K562 (cell line): ENCODE data around the gene PARD3B. TPM values are rescaled to one million over a fixed set of nuclear protein-coding genes. Genes with fewer than 3 reads are reported as not detected.

Experiments
- ATAC-seq: fragments of 200-7000 bp; cut with Tn5 transposase; 3 replicates; pipeline ENCODE4 v1.9.1; 2020; ENCODE audit warnings: moderate library complexity
- BruUV-seq: library from RNA; stranded (reverse); fragments of 400-500 nt; replicated peaks from 2 replicates; lab custom pipeline; 2021; lab: Mats Ljungman, UMichigan
- CTCF ChIA-PET: fragments of 300-600 bp; formaldehyde crosslinking; extraction: SDS; loops from one replicate; lab custom pipeline; 2021; ENCODE audit warnings: low intra/inter-chr PET ratio; lab: Yijun Ruan, JAX
- POLR2A ChIA-PET: fragments of 300-600, 350-650 bp; sonication (Branson Sonifier 250); formaldehyde crosslinking; extraction: SDS; loops from one replicate; lab custom pipeline; 2021; ENCODE audit warnings: antibody characterized with exemption, inconsistent platforms; lab: Yijun Ruan, JAX
- DNase-seq, 4 experiments: peaks; one replicate each; pipeline versions ENCODE4 v3.0.0 to v3.0.0-alpha.2; 2011 to 2018; ENCODE audit warnings: low spot score in 3 of 4, mixed read lengths in 3 of 4; ENCODE audit errors: extremely low read depth in 1 of 4
- FAIRE-seq: peaks from 2 replicates; lab custom pipeline; 2011; peaks lifted over from hg19 to GRCh38; lab: Jason Lieb, UNC
- H2AFZ ChIP-seq: 2 replicates; pipeline ENCODE4 v1.6.0; 2011; ENCODE audit warnings: low read depth, low read length, control low read depth, inconsistent platforms
- H3K27ac ChIP-seq: fragments of 200-600 bp; 3 replicates; pipeline ENCODE4 v1.8.0; 2011; ENCODE audit warnings: low read depth, mild to moderate bottlenecking, control low read depth, inconsistent platforms, low read length, moderate library complexity, mixed read lengths; ENCODE audit errors: extremely low read depth
- H3K27me3 ChIP-seq, 2 experiments: fragments of 300-600 bp in 1 of 2; 2 replicates in 1 of 2; 3 replicates in 1 of 2; pipeline versions ENCODE4 v1.6.0 to v1.8.0; 2011; ENCODE audit warnings: inconsistent platforms in 2 of 2, low read length in 2 of 2, mild to moderate bottlenecking in 1 of 2, mixed read lengths in 1 of 2, moderate library complexity in 1 of 2; ENCODE audit not compliant: control insufficient read depth in 2 of 2, insufficient read depth in 2 of 2
- H3K36me3 ChIP-seq: fragments of 300-600 bp; 3 replicates; pipeline ENCODE4 v1.8.0; 2011; ENCODE audit warnings: mild to moderate bottlenecking, low read length, inconsistent platforms; ENCODE audit not compliant: control insufficient read depth, insufficient read depth
- H3K4me1 ChIP-seq, 2 experiments: fragments of 200-600 bp in 1 of 2; replicated peaks in 1 of 2; 2 replicates in 1 of 2; 3 replicates in 1 of 2; pipeline versions ENCODE4 v1.5.1 to v1.8.0; 2011; ENCODE audit warnings: inconsistent platforms in 2 of 2, low read length in 2 of 2, mild to moderate bottlenecking in 1 of 2, mixed read lengths in 1 of 2, moderate library complexity in 1 of 2; ENCODE audit not compliant: control insufficient read depth in 2 of 2, insufficient read depth in 2 of 2
- H3K4me2 ChIP-seq: 2 replicates; pipeline ENCODE4 v1.6.1; 2011; ENCODE audit warnings: low read length, control low read depth, inconsistent platforms, mixed read lengths; ENCODE audit not compliant: insufficient read depth
- H3K4me3 ChIP-seq: fragments of 200-600 bp; sonication (generic), shearing (Covaris generic); 2 replicates; pipeline ENCODE4 v1.5.1; 2016; ENCODE audit warnings: control low read depth, inconsistent platforms
- H3K79me2 ChIP-seq: fragments of 200-600 bp; 3 replicates; pipeline ENCODE4 v1.8.0; 2011; ENCODE audit warnings: low read length, inconsistent platforms; ENCODE audit not compliant: control insufficient read depth, insufficient read depth
- H3K9ac ChIP-seq, 2 experiments: 2 replicates each; pipeline versions ENCODE4 v1.6.0 to v1.6.1; 2011; ENCODE audit warnings: low read depth in 2 of 2, low read length in 2 of 2, control low read depth in 1 of 2, inconsistent platforms in 1 of 2, mild to moderate bottlenecking in 1 of 2, mixed read lengths in 1 of 2; ENCODE audit not compliant: insufficient read depth in 1 of 2
- H3K9me1 ChIP-seq: one replicate; pipeline ENCODE4 v1.6.0; 2011; ENCODE audit warnings: inconsistent platforms, mild to moderate bottlenecking, low read length, moderate library complexity; ENCODE audit not compliant: control insufficient read depth, insufficient read depth
- H3K9me3 ChIP-seq: replicated peaks from 2 replicates; pipeline ENCODE4 v1.5.1; 2011; ENCODE audit warnings: low read depth, low read length, inconsistent platforms; ENCODE audit not compliant: control insufficient read depth, insufficient read depth
- H4K20me1 ChIP-seq: replicated peaks from 2 replicates; pipeline ENCODE4 v1.6.1; 2011; ENCODE audit warnings: low read length, inconsistent platforms, mixed read lengths; ENCODE audit not compliant: control insufficient read depth, insufficient read depth
- ADNP ChIP-seq: fragments of 200-800 bp; sonication (Bioruptor generic); IDR thresholded peaks from 2 replicates; pipeline ENCODE4 v1.6.1; 2016; ENCODE audit warnings: missing genetic modification characterization, missing compliant biosample characterization
- ARNT ChIP-seq, 2 experiments: fragments of 450-650 bp; IDR thresholded peaks; 2 replicates each; pipeline ENCODE4 v1.6.1; 2016; ENCODE audit warnings: mild to moderate bottlenecking in 1 of 2
- BHLHE40 ChIP-seq: IDR thresholded peaks from 2 replicates; pipeline ENCODE4 v1.6.1; 2011; ENCODE audit warnings: low read length, improper control_type of control experiment
- HDAC2 ChIP-seq: fragments of 450-650 bp; IDR thresholded peaks from 2 replicates; pipeline ENCODE4 v1.6.1; 2016; ENCODE audit warnings: mild to moderate bottlenecking
- HNRNPK ChIP-seq: fragments of 200-400 bp; formaldehyde crosslinking; IDR thresholded peaks from one replicate; pipeline ENCODE4 v1.6.1; 2018; ENCODE audit warnings: mild to moderate bottlenecking, low read depth, low read length; ENCODE audit not compliant: poor library complexity, severe bottlenecking
- MAFG ChIP-seq: fragments of 450-650 bp; conservative IDR thresholded peaks from 2 replicates; pipeline ENCODE4 v1.6.1; 2016; ENCODE audit warnings: missing genetic modification characterization, missing compliant biosample characterization
- POLR2B ChIP-seq: fragments of 450-650 bp; IDR thresholded peaks from 2 replicates; pipeline ENCODE4 v1.6.1; 2018; ENCODE audit warnings: low read depth; ENCODE audit not compliant: partially characterized antibody
- PRPF4 ChIP-seq: fragments of 200-400 bp; formaldehyde crosslinking; IDR thresholded peaks from one replicate; pipeline ENCODE4 v1.6.1; 2017; ENCODE audit warnings: low read length, low read depth, mild to moderate bottlenecking; ENCODE audit not compliant: insufficient read depth, poor library complexity, severe bottlenecking
- SMAD2 ChIP-seq: fragments of 150-350 bp; IDR thresholded peaks from 2 replicates; pipeline ENCODE4 v1.6.1; 2014; ENCODE audit warnings: low read depth, mild to moderate bottlenecking, low read length
- SMAD4 ChIP-seq: fragments of 250-450 bp; sonication (Bioruptor Pico); conservative IDR thresholded peaks from 2 replicates; pipeline ENCODE4 v1.8.0; 2021; ENCODE audit warnings: inconsistent platforms, mild to moderate bottlenecking, moderate library complexity
- STAT5B ChIP-seq: fragments of 250-450 bp; sonication (Bioruptor Pico); IDR thresholded peaks from 2 replicates; pipeline ENCODE4 v1.8.0; 2021; ENCODE audit warnings: mild to moderate bottlenecking, inconsistent platforms
- TEAD1 ChIP-seq, 2 experiments: fragments of 450-650 bp in 1 of 2; sonication (generic) in 1 of 2; formaldehyde crosslinking; IDR thresholded peaks; 2 replicates each; pipeline versions ENCODE4 v1.4.0 to v1.8.0; 2020 to 2022; ENCODE audit warnings: mild to moderate bottlenecking in 2 of 2, missing genetic modification reagents in 1 of 2
- ZC3H11A ChIP-seq: IDR thresholded peaks from 2 replicates; pipeline ENCODE4 v1.6.1; 2012; ENCODE audit warnings: low read depth, low read length, improper control_type of control experiment
- ZNF354B ChIP-seq: fragments of 250-450 bp; sonication (Bioruptor Pico); IDR thresholded peaks from 2 replicates; pipeline ENCODE4 v1.4.0; 2020
- ZNF785 ChIP-seq: fragments of 250-450 bp; sonication (Bioruptor Pico); IDR thresholded peaks from 2 replicates; pipeline ENCODE4 v1.4.0; 2020; ENCODE audit warnings: mild to moderate bottlenecking
- WGBS: fragments of 100-300 bp; shearing (Covaris generic); methylation state at CpG from one replicate; pipeline ENCODE4 v1.1.6; 2016; ENCODE audit warnings: low coverage, mixed read lengths; ENCODE audit not compliant: insufficient coverage; ENCODE audit errors: missing lambda C conversion rate; 5-methylcytosine and 5-hydroxymethylcytosine counted together
- in situ Hi-C: fragments of 300-500 bp; cut with MboI; formaldehyde crosslinking; loops from 4 replicates; pipeline ENCODE4 v1.15.0; 2018; ENCODE audit warnings: inconsistent platforms, mixed read lengths
- intact Hi-C: fragments of 100-400 bp; cut with micrococcal nuclease; formaldehyde crosslinking; loops from 2 replicates; pipeline ENCODE4 v1.14.2; 2022
- polyA plus RNA-seq, 8 experiments: library from polyadenylated mRNA; depleted of rRNA in 4 of 8; stranded (reverse) in 5 of 8; unstranded in 3 of 8; fragments of >200 nt; fragmentation: Nextera tagmentation in 2 of 8; fragmentation: Illumina TruSeq in 1 of 8; extraction: Ambion mirVana in 2 of 8; extraction: Trizol in 1 of 8; gene quantifications; 2 replicates each; pipeline versions ENCODE4 v1.2.1 to v1.2.3, GENCODE V29; 2011 to 2014; ENCODE audit warnings: inconsistent platforms in 1 of 8, missing spikeins in 1 of 8
- total RNA-seq, 7 experiments: library from RNA; depleted of rRNA in 6 of 7; stranded (reverse); fragments of >200 nt in 6 of 7; fragmentation: Illumina TruSeq in 2 of 7; extraction: Trizol in 2 of 7; gene quantifications; 2 replicates each; pipeline versions ENCODE4 v1.2.1 to v1.2.3, GENCODE V29; 2011 to 2021; ENCODE audit warnings: low replicate concordance in 1 of 7
- TF ChIP-seq, protein P1 (sequence below): fragments of 250-450 bp; sonication (Bioruptor Pico); IDR thresholded peaks from 2 replicates; pipeline ENCODE4 v1.8.0; 2022; ENCODE audit warnings: inconsistent platforms
- TF ChIP-seq, protein P2 (sequence below), 2 experiments: fragments of 450-650 bp in 1 of 2; sonication (generic) in 1 of 2; formaldehyde crosslinking in 1 of 2; IDR thresholded peaks in 1 of 2; conservative IDR thresholded peaks in 1 of 2; 2 replicates each; pipeline versions ENCODE4 v1.6.1 to v1.8.1; 2016 to 2023; ENCODE audit warnings: mild to moderate bottlenecking in 2 of 2, moderate library complexity in 2 of 2, inconsistent platforms in 1 of 2, missing genetic modification reagents in 1 of 2

The PARD3B gene
- total and polyA plus RNA-seq, 9 of the 15 experiments (the other 6 are each of a cell fraction or from before 2014, with no cell fraction given), result 0.15 to 3.0 (median 1.1) TPM

DNA sequence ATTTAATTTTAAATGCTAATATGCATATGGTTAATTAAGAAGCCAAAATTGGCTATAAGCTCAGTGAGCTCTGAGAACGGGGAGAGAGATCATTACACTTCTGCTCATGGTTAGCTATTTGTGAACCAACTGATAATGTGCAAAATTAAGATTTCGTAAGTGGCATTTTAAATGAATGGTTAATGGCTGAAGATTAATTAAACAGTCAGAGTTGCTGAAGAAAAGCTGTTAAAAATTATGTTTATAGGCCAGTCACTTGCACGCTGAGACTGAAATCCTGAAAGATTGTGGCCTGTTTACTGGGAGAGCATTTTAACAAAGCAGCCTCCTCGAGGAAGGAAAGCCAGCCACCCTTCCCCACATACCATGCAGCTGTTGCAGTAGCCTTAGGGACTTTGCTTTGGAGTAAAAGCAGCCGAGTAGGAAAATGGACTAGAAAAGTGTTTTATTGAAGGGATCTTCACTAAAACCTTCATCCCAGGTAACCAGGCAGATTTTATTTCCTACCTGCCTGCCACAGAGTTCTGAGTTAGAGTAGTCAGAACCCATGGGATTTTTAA lies 918.3 kb downstream of the PARD3B start:
- no peak overlapping the region for H2AFZ ChIP-seq
- FAIRE-seq (no peak), ATAC-seq (no peak), DNase-seq (no peak)
- no peak overlapping the region for H3K4me3 ChIP-seq
- WGBS, result 2% methylated on average over 4 of the region's 5 CpGs
- CTCF ChIA-PET, result no interaction called here
- no peaks in the 10 kb centered on the region for H4K20me1 ChIP-seq
- no peak overlapping the region for H3K4me2 ChIP-seq
- TF ChIP-seq, protein P1, sequence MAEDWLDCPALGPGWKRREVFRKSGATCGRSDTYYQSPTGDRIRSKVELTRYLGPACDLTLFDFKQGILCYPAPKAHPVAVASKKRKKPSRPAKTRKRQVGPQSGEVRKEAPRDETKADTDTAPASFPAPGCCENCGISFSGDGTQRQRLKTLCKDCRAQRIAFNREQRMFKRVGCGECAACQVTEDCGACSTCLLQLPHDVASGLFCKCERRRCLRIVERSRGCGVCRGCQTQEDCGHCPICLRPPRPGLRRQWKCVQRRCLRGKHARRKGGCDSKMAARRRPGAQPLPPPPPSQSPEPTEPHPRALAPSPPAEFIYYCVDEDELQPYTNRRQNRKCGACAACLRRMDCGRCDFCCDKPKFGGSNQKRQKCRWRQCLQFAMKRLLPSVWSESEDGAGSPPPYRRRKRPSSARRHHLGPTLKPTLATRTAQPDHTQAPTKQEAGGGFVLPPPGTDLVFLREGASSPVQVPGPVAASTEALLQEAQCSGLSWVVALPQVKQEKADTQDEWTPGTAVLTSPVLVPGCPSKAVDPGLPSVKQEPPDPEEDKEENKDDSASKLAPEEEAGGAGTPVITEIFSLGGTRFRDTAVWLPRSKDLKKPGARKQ, result no peak
- TF ChIP-seq HNRNPK, result no peak
- TF ChIP-seq MAFG, result no peak
- TF ChIP-seq ZNF785 (CRISPR knock-in tag), result no peak
- TF ChIP-seq POLR2B, result no peak
- TF ChIP-seq ZNF354B (CRISPR knock-in tag), result no peak
- no peak for TF ChIP-seq ARNT (IDR thresholded peaks at IDR 0.05)
- no peak for TF ChIP-seq STAT5B
- no peak for TF ChIP-seq ZC3H11A
- TF ChIP-seq PRPF4, result no peak
- TF ChIP-seq, protein P2, sequence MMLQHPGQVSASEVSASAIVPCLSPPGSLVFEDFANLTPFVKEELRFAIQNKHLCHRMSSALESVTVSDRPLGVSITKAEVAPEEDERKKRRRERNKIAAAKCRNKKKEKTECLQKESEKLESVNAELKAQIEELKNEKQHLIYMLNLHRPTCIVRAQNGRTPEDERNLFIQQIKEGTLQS (IDR thresholded peaks at IDR 0.05), result no peak
- TF ChIP-seq, protein P2 (CRISPR knock-in tag; conservative IDR thresholded peaks at IDR 0.05), result no peak
- TF ChIP-seq SMAD2, result no peak
- no peak for TF ChIP-seq ADNP (tag)
- TF ChIP-seq BHLHE40, result no peak
- TF ChIP-seq SMAD4 (CRISPR knock-in tag), result no peak
- TF ChIP-seq HDAC2, result no peak
- no peak for TF ChIP-seq TEAD1 (CRISPR knock-in tag; IDR thresholded peaks at IDR 0.05)
- H3K27me3 ChIP-seq, result no peaks in the 10 kb centered on the region
- H3K9me1 ChIP-seq, result no peaks in the 10 kb centered on the region
- no peak overlapping the region for H3K27ac ChIP-seq
- no peaks in the 10 kb centered on the region for H3K79me2 ChIP-seq
- H3K9me3 ChIP-seq, result no peaks in the 10 kb centered on the region
- intact Hi-C loops (no loop called here), in situ Hi-C loops (no loop called here)
- no peak overlapping the region for H3K9ac ChIP-seq
- POLR2A ChIA-PET, result no interaction called here
- no peaks in the 10 kb centered on the region for H3K36me3 ChIP-seq
- BruUV-seq, result no TSS peak
- H3K4me1 ChIP-seq, result no peaks in the 10 kb centered on the region
